GM18517 (cell line): ENCODE measurements around the gene USP49.
A peak's percentile ranks its signal among the peaks of the same experiment; 100 is the strongest.
"Not testable (repeated sequence)": the region's sequence is repeated elsewhere in the genome, so short reads cannot be mapped to it uniquely, and the experiment has no call there.

ENCODE experiments used
- ATAC-seq: cut with Tn5 transposase; IDR thresholded peaks from one replicate; pipeline ENCODE4 v1.9.1; 2021; ENCODE audit warnings: mild to moderate bottlenecking, moderate library complexity; ENCODE audit not compliant: unreplicated experiment

Gene USP49

DNA sequence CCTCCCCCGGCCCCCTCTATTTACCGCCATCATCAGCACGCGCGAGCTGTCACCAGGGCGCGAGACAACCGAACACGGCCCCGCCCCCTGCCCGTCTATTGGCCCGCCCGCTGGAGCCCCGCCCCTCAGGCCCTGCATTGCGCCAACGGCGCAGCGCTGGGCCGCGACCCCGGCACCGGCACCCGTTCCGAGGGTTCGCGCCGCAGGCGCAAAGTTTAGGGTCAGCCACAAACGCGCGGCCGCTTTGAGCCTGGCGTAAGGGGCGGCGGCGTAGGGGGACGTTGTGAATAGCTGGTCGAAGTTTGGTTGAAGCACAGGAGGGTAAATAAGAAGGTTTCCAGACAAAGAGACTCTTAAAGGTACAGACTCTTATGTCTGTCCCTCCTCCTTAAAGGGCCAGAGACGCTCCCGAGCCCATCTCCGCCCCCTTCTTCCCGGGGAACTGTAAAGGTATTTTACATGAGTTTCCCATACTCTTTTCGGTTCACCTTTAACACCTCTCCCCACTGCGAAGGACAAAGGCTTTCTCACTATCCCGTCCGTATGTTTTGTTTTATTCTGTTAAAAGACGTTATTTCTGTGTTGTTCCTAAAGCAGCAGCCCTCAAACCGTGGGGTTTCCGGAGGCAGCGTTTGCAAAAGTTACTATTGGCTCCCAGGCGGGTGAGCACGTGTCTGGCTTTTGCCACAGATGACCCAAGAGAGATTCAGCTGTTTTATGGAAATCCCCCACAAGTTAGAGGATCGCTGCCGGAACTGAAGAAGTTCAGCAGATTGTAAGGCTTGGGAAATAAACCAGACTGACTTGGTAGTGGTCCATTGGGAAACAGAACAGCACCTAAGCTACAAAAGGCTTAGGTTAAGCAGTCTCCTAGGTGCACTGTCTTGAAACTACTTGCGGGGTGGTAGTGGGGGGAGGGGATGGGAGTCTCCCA is at the start of gene USP49:
Gene USP49 (minus strand): TSS at position 76 of the 934 bp plus-strand sequence. CDS start 88,392 bp downstream, outside the sequence.
- ATAC-seq, result peak; percentile 85

DNA sequence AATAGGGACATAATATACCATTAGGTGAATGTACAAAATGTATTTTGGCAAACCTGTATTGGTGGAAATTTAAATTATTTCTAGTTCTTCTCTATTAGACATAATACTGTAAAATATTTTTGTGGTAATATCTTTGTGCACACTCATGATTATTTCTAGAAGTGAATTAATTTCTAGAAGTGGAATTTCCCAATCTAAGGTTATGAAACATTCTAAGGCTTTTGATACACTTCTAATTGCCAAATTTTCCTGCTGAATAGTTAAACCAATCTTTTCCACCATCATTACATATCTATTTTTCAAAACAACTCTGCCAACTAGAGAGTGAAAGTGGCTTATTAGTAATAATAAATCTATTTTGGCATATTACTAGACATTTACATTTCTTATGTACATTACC is 48.3 kb upstream of the USP49 start:
- ATAC-seq, result no peak

DNA sequence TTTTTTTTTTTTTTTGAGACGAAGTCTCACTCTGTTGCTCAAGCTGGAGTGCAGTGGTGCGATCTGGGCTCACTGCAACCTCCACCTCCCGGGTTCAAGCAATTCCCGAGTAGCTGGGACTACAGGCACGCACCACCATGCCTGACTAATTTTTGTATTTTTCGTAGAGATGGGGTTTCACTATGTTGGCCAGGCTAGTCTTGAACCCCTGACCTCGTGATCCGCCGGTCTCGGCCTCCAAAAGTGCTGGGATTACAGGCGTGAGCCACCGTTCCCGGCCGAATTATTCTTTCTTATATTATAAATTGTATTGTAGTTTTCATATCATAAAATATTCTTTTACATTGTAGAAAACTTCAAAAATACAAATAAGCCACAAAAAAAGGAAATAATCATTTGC is 47.7 kb upstream of the USP49 start:
- not testable (repeated sequence) for ATAC-seq

DNA sequence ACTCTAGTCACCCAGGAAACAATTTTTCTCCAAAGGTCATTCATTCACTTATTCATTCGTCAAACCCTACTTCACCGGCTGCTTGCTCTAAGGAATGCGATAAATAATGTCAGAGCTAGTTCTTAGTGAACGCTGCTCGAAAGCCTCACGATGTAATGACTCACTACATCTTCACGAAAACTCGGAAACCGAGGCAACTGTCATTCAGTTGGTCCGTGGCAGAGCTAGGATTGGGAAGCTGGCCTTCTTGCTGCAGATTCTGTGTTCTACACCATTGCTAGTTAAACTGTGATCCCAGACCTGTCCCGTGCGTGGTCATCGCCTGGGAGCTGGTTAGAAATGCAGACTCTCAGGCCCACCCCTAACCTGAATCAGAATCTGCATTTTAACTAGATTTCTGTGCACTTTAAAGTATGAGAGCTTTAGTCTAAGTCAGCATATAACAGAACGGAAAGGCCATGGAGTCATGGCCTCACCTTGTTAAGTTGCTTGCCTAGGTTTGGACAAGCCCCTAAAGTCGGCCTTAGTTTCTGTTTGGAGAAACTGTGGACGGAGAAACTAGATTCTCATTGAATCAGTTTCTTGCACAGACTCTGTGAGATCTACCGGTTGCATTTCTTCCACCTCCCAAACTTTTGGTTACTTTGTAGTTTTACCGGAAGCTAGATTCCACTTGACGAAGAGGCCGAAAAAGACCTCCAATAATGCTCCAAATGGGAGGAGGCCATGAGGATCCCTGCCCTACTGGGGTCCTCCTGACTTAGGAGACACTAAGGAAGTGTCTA is 47.1 kb upstream of the USP49 start:
- ATAC-seq, result no peak

DNA sequence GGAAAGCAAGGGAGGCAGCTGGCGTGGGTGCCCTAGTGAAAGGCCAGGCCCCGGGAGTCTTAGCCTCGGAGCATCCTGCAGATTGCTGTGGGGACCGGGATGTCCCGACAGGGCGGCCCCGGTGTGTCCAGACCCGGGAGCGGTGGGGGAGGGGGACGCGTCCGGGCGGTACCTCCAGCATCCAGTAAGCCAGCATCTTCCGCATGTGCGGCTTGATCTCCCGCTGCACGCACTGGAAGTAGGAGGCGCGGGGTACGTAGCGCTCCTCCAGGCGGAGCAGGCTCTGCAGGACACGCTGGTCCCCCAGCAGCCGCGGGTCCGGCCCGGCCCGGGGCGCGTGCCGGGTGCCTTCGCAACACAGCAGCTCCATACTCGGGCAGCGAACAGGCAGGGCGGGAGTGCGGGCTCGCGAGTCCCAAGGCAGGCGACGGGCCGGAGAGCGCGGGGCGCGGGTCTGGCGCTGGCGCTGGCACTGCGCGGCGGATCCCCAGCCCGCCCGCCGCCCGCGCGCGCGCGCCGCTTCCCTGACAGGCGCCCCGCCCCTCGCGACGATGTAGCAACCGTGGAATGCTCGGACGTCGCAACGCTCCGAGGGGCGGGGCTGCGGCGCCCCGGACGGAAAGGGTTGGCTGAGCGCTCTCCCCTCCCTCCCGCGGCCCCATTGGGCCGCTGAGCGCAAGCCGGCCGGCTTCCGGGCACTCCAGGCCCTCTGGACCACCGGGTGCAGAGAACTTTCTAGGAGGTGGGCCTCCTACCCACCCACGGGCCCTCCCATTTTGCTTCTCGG is 46.3 kb upstream of the USP49 start, which contains the start of gene CCND3:
Gene CCND3 (minus strand): TSS at position 529 of the 787 bp plus-strand sequence. CDS start 159 bp downstream, at position 370.
- ATAC-seq, result peak; percentile 73

DNA sequence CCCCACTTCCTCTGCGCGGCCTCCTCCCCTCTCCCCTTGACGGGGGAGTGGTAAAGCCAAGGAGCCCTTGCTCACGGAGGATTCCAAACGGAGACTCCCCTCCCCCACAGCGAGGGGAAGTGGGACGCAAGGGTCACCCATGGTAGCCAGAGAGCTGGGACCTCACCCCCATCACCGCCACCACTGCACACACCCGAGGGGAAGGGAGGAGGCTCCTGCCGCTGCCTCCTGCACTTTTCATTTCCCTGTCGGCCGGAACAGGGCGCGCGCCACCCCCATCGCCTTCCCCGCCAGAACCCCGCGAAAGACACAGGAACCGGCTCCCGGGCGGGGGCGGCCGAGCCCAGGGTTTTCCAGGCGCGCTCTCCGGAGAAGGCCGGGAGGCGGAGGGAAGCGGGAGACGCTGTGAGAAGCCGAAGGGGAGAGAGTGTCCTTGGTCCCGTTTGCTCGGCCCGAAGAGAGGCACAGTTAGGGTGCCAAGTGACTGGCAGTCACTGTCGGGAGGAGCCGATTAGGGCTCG is 45.6 kb upstream of the USP49 start:
- ATAC-seq, result no peak

DNA sequence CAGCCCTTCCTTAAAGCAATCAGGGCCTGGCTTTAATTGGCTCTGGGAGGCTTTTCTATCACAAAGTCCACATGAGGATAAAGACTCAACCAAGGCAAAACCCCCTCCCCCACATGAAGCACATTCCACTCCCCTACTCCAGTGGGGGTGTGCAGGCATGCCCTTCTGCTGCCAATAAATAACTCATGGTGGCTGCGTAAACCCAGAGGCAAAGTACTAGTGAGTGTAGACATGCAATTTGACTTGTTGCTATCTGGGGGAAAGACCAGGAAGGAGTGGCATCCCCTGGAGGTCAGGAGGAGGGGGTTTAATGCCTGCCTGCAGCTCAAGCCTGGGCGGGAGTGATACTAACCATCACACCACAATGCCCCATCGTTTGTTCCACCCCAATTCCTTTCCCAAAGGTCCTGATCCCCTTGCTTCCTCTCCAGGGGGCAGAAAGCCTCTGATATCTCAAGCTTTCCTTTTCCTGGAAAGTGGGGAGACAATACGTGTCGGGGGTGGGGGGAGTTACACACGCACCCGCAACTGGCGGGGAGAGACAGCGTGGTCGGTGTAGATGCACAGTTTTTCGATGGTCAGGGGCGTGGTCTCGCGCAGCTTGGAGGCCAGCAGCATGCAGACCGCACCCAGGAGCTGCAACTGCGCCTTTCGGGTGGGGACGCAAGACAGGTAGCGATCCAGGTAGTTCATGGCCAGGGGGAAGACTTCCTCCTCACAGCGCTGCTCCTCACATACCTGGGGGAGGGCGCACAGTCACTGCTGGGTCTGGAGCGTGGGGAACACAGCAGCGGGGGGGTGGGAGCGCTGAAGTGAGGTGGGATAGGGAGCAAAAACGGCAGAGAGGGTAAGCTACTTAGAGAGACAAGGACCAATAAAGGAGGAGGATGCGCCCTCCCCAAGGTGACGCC is 44.9 kb upstream of the USP49 start:
- ATAC-seq, result no peak

DNA sequence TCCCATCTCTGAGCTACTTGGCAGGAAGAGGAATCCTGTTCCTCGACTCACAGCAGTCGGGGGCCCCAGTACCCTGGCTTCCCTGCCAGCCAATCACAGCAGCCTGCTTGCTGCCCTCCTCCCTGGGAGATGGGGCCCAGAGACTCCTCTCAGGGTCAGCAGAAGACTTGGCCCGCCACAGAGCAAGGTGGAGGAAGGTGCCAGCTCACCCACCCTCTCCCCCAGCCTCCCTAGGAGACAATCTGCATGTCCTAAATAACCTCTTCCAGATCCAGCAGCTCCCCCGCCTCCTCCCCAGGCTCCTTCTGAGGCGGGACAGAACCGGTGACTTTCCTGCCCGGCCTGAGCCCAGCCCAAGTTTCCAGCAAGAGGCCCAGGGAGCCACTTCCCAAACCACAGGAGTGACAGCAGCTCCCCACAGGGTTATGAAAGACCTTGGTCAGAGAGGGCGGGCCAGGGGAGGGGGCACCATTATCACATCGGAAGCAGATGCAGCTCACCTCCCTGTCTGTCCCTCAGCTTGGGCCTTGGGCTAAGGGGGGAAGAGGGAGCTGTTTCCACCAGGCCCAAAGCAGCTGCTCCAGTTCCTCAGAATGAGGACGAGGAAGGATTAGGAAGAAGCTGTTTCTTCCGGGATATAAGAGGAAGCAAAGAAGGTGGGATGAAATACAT is 44.1 kb upstream of the USP49 start:
- no peak for ATAC-seq

DNA sequence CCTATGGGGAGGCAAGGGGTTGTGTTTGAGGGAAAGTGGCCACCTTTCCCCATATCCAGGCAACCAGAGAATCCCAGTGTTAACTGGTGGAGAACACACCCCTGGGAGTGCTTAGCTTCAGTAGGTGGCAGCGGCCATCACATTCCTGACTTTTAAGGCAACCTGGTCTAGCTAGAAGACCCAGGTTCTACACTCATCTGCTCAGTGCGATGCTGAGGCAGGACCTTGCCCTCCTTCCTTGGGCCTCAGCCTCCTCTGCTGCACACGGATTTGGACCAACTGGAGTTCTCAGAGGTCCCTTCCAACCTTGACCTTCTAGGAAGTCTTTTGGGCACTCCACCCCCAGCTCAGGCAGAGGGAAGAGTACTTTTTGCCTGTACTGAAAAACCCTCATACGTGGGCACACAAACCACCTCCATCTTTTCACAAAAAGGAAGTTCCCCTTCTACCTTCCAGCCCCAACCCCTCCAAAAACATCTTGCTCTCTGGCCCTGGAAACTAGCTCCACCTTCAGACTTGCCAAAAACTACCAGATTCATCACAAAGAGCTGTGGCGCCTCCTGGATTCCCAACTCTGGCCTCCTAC is 43.5 kb upstream of the USP49 start:
- ATAC-seq, result no peak

DNA sequence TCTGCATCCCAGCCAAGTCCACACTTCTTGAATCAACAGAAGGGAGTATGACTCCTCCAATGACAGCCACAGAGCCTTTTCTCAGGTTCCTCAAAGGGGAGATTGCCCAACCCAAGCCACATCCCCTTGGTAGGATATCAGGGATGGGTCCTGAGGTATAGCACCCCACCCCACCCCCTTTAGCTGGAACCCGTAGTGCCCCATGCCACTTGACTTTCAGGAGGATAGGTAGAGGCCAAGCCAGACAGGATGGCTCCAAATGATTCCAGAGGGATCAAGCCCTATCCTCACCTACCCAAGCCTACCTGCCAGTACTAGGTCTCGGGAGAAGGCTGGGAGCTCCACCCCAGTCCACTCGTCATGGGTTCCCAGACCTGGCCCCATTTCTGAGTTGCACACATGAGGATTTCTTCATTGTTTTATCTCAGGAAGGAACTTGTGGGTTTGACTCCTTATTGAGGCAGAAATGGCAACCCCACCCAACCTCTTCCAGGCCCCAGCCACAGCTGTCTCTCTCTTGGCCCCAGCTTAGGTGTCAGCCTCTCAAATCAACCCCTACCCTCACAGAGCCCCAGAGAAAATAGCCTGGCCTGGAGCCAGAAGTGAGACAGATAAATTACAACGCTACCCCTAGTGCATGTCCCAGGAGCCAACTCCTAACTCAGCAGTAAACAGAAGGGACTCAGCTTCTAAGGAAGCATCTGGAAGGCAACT is 42.8 kb upstream of the USP49 start:
- no peak for ATAC-seq

DNA sequence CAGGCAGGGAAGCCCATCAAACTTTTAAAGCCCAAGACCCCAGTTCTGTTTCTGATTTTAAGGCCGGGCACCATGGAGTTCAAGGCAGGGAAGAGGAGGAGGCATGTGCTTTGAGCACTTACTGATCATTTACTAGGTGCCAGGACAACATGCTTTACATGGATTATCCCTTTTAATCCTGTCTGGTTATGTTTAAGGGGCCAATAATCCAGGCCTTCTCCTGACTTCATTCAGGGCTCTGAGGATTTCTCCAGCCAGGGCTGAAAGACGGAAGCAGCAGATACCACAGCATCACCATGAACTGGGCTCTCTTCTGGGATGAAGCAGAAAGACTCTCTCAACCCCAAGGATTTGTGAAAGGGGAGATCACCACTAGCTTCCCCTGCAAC is 42.3 kb upstream of the USP49 start:
- no peak for ATAC-seq

DNA sequence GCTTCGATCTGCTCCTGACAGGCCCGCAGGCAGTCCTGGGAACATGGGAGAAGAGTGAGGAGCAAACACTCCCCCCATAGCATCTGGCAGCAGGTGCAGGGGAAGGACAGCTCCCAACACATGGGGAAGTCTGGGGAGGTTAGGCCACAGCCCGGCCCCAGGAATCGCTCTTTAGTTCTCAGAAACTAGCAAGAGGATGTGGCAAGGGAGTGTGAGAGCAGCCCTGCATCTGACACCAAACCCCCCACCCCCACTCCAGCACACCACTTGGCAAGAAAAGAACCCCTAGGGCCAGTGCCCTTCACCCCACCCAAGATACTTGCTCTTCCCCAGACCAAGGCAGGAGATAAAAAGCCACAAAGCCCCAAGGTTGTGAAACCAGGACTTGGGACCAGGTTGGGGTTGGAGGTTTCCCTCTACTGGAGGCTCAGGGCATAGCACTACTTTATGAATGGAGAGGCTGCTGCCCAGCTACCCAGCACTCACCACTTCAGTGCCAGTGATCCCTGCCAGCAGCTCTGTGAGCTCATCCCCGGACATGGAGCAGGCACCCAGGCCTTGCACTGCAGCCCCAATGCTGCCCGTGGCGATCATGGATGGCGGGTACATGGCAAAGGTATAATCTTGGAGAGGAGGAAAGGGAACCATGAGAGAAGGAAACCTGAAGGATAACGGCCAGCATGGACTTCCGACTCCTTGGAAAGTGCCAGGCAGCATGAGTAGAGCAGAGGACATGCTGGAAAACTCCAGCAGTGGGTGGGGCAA is 41.1 kb upstream of the USP49 start:
- ATAC-seq, result no peak

DNA sequence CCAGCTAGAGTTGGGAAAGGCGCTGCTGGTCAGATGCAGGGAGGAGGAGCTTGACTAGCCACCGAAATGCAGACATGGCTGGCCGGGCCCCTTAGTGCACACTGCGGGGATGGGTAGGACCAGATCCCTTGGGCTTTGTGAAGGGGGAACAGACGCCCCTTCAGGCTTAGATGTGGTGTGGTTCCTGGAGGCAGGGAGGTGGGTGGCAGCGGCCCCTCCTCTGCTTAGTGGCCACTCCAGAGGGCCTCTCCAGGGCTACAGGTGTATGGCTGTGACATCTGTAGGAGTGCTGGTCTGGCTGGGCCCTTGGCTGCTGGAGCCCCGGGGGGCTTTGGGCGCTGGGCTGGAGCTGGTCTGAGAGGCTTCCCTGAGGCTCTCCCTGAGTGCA is 40.5 kb upstream of the USP49 start:
- ATAC-seq, result no peak

DNA sequence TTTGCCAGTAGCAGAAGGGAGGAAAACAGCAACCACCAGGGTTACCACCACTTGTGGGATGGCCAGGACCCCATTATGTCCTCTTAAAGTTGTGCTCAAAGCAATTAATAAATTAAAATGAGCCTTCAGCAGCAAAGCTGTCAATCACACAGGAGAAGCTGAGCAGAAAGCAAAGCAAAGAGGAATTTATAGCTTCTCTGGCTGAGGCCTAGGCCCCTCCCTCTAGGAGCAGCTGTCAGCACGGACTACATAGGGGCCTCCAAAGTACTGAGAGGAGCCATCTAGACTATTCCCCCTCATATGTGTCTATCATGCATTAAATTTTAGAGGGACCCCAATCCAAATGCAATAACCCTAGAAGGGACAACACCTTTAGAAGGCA is 40.0 kb upstream of the USP49 start:
- ATAC-seq, result no peak

DNA sequence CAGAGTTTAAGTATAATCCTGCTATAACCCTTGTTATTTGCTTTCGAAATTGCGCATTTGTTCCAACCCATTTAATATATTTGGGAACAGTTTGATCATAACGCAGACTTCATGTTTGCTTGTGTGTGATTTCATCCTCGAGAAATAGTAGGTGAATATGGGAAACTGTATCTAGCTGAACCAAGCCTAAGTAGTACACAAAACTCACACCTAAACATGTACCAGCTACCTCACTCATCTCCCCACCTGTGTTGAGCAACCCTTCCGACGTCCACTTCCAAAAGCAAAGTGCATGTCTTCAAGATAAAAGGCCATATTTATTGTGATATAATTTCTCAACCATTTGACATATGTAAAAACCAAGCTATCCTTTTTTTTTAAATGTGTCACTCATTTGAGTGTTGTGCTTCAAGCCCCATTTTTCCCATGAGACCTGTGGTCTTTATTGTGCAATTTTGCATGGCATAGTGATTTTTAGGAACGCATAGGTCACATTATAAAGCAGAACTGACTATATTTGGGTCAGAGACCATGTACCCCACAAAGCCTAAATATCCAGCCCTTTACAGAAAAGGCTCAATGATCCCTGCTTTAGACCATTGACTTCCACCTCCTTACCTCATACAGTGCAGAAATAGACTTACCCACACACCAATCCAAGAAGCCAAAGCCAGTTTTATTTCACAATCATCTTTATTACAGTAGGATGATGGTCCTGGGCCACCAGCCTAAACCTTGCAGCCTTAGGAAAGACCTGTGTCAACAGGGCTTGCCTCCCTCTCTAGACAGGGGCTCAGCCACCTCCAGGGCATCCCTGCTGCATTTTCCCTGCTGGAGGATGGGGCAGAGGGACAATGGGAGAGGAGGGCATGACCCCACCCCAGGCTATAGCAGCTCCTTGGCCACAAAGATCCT is 39.4 kb upstream of the USP49 start:
- no peak for ATAC-seq

DNA sequence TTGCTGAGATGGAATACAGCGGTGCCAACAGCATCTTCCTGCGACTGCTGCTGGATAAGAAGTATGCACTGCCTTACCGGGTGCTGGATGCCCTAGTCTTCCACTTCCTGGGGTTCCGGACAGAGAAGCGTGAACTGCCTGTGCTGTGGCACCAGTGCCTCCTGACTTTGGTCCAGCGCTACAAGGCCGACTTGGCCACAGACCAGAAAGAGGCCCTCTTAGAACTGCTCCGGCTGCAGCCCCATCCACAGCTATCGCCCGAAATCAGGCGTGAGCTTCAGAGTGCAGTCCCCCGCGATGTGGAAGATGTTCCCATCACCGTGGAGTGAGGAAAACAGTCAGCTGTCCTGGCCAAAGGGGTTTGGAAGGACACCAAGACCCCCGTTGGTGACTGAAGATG is 37.2 kb upstream of the USP49 start:
- ATAC-seq, result no peak
